HG03095 (cell line): ENCODE measurements around the gene TSN.
"Not testable (repeated sequence)": the region's sequence is repeated elsewhere in the genome, so short reads cannot be mapped to it uniquely, and the experiment has no call there.

Experiments
- ATAC-seq: cut with Tn5 transposase; IDR thresholded peaks from one replicate; pipeline ENCODE4 v1.9.1; 2021; ENCODE audit warnings: moderate library complexity; ENCODE audit not compliant: unreplicated experiment

The TSN gene

DNA sequence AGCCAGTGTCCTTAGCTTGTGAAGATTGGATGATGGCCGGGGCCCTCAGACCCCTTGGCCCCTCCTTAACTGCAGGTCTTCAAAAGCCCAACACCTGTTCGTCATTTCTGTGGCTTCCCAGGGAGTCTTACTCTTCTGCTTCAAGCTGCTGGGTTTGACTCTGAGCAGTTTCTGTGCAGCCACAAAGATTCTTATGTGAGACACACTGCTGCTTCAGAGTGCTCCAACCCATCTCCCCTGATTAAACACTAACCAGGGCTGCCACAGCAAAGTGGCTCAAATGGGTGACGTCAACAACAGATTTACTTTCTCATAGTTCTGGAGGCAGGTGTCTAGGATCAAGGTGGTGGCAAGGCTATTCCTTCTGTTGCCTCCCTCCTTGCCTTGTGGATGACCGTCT, 40.8 kb downstream of the TSN start:
- ATAC-seq = no peak

DNA sequence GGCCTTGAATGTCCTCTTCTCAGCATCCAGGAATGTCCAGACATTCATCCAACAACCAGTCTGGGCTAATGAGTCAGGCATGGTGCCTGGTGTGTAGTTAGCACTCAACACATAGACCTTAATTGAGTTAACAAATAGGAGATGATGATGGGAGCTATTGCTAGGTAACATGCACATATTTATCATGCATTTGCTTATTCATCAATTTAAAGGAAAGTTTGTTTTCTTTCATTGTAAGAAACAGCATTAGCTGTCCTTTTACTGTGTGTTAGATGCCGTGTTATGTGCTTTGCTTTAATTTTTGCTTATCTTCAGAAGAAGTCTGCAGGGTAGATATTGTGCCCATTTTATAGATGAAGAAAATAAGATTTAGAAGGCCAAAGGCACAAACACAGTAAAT, 43.2 kb downstream of the TSN start:
- ATAC-seq = no peak

DNA sequence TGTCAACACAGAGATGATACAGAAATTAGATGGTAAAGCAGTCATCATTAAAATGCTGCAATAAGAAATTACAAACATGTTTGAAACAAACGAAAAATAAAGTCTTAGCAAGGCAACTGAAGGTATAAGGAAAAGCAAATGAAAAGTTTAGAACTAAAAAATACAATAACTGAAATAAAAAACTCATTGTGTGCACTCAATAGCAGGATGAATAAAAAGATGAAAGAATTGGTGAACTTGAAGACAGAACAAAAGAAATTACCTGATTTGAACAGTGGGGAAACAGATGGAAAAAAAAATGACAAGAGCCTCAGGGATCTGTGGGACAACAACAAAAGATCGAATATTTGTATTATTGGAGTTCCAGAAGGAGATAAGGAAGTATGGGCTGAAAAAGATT, 46.5 kb downstream of the TSN start:
- ATAC-seq = no peak

DNA sequence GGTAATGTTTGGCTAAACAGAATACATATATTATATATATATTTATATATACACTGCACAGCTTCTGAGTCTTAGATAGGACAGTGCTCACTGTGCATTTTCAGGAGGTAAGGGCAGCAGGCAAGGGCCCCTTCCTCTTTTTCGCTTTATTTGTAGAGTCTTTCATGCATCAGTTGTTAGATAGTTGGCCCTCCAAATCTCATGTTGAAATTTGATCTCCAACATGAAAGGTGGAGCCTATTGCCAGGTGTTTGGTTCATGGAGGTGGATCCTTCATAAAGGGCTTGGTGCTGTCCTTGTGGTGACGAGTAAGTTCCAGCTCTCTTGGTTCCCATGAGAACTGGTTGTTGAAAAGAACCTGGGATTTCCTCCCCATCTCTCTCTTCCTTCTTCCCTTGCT, 48.1 kb downstream of the TSN start:
- ATAC-seq = no peak

DNA sequence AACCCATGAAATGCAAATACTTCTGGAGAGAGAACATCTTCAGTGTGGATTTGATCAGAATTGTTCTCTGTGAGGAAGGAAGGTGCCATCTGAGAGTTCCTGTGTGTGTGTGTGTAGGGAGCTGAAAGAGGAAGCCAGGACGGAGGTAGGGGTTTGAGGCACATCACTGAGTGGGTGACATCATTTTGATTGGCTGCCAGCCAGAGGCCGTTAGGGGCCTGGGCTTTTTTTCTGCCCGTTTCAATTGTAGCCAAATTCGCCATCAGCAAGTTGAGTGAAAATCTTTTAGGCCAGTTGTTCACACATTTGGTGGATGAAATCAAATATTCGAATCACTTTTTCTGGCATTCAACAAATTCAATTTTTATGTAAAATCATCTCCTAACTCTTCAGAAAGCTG, 48.9 kb downstream of the TSN start:
- ATAC-seq = no peak

DNA sequence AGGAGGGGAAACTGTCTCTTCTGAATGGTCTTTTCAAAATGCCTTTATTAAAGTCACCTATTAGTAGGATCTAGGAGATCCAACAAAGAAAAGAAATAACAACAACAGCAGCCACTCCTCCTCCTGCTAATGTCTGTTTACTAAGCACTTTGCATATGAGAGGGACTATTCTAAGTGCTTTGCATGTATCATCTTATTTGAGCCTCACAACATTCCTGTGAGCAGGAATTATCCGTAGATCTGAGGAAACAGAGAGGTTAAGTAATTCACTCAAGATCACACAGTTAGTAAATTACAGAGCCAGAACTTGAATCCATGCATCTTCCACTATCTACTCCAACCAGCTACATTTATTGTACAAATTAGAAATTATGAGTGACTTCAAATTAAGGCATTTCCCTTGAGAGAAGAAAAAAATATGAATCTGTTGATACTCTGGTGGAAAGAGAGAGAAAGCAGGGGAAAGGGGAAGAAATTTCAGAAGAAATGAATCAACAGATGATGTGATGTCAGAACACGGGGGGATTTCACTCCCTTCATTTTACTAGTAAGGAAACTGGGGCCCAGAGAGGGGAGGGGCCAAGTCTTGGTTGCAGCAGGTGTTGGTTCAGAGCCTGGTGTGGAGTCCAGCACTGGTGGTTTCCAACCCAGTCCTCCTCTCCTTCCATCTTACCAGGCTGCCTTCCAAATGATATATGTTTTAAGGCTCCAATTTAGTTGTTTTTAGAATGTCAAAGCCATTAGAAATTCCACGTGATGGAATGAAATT, 49.7 kb downstream of the TSN start:
- ATAC-seq = no peak

DNA sequence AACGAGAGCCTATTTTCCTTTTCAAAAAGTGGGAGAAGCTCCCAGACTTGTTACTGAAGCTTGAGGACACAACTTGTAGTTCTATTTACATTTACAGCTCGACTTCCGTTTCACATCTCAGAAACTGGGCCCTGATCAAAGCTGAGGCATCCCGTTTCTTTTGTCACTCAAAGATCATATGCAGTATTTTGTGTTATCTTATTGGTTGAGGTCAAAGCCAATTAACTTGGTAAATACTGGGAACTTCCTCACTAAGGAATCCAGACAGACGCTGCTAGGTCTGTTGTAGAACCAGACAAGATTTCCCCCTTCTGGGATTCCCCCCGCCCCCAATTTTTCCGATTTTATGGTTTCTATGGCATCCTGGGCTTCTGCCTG, 50.3 kb downstream of the TSN start:
- ATAC-seq = no peak

DNA sequence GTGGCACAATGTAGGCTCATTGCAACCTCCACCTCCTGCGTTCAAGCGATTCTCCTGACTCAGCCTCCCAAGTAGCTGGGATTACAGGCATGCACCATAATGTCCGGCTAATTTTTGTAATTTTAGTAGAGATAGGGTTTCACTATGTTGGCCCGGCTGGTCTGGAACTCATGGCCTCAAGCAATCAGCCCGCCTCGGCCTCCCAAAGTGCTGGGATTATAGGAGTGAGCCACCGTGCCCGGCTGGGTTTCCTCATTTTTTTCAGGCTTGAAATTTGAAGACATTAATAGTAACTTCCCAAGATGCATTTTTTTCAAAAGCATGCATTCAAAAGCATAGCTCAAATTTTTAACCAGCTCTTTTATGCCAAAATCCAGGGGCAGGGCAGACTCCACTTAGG, 52.3 kb downstream of the TSN start:
- not testable (repeated sequence) for ATAC-seq

DNA sequence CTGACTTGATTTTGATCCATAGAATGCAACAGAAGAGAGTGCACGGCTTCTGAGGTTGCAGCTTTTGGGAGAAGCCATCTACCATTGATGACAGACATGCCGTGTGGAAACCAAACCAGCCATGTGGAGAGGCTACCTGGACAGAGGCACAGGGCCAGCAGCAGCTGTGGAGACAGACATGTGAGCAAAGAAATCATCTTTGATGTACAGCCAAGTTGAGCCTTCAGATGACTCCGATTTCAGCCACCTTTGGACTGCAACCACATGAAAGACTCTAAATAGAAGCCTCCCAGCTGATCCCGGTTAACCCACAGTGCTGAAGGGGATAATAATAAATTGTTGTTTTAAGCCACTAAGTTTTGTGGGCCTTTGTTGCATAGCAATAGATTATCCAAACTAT, 54.2 kb downstream of the TSN start:
- ATAC-seq = no peak

DNA sequence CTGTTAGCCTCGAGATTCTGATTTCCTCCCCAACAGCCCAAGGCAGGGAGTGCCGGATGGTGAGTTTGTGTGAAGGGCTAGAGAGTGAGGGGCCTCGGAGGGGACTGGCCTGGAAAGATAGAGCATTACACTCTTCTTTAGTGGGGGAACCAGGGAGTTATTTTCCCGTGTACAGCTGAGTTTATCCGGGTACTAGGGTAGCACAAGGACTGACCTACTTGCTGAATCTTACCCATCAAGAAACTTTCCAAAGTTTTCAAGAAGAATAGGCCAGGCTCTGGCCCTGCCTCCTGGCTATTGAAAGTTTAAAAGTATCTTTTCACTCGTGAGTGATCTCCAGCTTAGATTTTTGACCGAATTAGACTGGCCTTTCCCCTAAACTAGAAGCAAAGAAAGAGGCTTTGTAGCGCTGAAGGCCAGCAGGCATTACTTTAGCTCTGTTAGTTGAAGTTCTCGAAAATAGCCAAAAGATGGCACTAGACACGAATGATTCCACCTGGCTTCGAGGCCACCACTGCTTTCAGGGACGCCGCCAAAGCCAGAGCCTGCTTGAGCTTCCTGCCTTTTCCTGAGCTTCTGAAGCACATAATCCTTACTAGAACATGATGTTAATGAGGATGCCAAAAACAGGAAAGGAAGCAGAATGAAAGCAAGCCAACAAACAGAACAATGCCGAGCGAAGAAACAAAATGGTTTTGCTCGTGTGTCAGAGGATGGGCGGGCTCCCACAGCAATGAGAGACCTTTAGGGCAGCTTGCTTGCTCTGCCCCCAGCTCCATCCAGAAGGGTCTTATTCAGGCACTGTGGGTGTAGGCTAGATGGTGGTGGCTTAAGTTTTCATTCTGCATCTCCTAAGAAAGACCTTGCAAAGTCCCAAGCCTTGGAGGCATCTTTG, 55.8 kb downstream of the TSN start:
- peak; percentile 80 for ATAC-seq

DNA sequence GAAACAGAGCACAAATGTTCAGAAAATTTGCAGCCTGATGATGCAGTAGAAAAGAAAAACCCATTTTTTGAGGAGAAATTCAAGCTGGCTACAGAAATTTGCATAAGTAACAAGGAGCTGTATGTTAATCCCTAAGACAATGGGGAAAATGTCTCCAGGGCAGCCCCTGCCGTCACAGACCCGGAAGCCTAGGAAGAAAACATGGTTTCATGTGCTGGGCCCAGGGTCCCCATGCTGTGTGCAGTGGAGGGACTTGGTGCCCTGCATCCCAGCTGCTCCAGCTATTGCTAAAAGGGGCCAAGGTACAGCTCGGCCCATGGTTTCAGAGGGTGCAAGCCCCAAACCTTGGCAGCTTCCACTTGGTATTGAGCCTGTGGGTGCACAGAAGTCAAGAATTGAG, 57.6 kb downstream of the TSN start:
- ATAC-seq = not testable (repeated sequence)

DNA sequence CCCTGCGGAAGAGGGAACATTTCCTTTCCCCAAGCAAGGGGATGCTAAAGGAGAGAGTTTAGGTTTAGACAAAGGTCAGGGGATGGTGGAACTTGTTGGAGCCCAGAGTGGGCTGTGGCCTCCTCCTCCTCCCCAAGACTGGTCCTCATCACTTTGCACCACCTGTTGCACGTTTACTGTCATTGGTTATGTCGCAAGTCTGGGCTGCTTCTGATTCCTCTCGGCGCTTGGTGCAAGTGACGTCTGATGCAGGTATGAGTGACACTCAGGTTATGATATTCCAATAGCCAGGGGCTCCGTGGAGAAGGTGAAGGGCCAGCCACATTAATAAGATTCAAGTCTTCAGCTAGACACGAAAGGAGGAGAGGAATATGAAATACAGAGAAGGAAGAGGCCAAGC, 59.8 kb downstream of the TSN start:
- no peak for ATAC-seq

DNA sequence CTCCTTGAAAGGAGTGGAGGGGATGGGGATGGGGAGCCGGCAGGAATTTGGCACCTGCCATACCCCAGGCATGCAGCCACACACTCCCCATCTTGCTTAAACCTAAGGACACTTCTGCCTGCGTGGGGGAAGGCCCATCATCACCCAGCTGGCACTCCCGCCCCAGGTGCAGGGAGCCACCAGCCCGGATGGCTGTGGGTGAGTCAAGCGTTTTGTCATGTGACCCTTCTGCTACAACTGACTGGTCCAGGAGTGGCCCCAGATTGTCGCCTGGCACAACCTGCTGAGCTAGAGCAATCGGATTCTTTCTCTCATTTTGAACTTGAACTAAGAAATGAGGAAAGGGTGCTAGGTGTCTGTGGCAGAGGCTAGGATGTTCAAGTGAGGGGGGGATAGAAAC, 61.3 kb downstream of the TSN start:
- ATAC-seq = no peak

DNA sequence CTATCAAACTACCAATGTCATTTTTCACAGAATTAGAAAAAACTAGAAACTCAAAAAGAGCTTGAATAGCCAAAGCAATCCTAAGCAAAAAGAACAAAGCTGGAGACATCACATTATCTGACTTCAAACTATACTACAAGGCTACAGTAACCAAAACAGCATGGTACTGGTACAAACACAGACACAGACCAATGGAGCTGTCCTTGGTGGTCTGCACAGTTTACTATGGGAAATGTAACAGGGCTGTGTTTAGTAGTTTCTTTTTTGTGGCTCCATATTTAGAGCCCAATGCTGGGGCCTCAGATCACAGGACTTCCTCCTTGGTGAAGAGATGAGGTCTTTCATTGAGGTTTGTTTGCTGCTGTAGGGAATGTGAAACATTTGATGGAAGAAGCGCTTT, 61.9 kb downstream of the TSN start:
- ATAC-seq = not testable (repeated sequence)
